Mammary epithelial cell (primary cell): Measurements from ENCODE around the gene PPP1R13L.

ENCODE experiments used
- EZH2 ChIP-seq: IDR thresholded peaks from 2 replicates; pipeline ENCODE4 v1.6.1; 2012; ENCODE audit warnings: low read length, inconsistent platforms, borderline replicate concordance
- TF ChIP-seq, protein P1 (sequence below), 2 donors: IDR thresholded peaks in 1 of 2; conservative IDR thresholded peaks in 1 of 2; 2 replicates each; pipeline ENCODE4 v1.5.1; 2011 to 2012; ENCODE audit warnings: inconsistent platforms in 2 of 2, low read length in 2 of 2, mild to moderate bottlenecking in 2 of 2, control low read depth in 1 of 2, low read depth in 1 of 2; ENCODE audit not compliant: insufficient read depth in 1 of 2; ENCODE audit errors: extremely low read depth in 1 of 2

DNA sequence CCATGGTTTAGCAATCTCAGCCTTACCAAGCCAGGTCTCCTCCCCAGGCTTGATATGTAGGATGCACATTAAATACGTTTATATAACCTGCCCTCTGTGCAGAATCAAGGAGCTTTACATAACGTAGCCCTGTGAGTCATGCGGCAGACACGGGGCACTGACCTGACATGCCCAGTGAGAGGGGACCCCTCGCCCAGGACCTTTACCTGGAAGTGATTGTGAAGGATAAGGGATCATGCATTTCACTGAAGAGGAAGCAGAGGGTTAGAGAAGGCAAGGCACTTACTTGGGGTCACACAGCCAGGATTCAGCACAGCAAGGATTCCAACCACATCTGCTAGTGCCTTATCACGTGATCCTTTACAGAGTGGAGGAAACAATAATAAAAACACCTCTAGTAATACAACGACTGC lies 44.0 kb upstream of the PPP1R13L start:
- TF ChIP-seq, protein P1, sequence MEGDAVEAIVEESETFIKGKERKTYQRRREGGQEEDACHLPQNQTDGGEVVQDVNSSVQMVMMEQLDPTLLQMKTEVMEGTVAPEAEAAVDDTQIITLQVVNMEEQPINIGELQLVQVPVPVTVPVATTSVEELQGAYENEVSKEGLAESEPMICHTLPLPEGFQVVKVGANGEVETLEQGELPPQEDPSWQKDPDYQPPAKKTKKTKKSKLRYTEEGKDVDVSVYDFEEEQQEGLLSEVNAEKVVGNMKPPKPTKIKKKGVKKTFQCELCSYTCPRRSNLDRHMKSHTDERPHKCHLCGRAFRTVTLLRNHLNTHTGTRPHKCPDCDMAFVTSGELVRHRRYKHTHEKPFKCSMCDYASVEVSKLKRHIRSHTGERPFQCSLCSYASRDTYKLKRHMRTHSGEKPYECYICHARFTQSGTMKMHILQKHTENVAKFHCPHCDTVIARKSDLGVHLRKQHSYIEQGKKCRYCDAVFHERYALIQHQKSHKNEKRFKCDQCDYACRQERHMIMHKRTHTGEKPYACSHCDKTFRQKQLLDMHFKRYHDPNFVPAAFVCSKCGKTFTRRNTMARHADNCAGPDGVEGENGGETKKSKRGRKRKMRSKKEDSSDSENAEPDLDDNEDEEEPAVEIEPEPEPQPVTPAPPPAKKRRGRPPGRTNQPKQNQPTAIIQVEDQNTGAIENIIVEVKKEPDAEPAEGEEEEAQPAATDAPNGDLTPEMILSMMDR (conservative IDR thresholded peaks at IDR 0.05 in 1 of 2, IDR thresholded peaks at IDR 0.05 in 1 of 2; ENCODE audit: extremely low read depth in 1 of 2, insufficient read depth in 1 of 2, low read depth in 1 of 2, low read length in 2 of 2), result no peak
- TF ChIP-seq EZH2, result no peak
